HL-60/S4 treated with retinoic acid at 250 ng/mL for 4 days and 3 days (cell line): ENCODE measurements around the gene ZNF609.
"Not testable (repeated sequence)": the region's sequence is repeated elsewhere in the genome, so short reads cannot be mapped to it uniquely, and the experiment has no call there.

Source experiments
- in situ Hi-C: fragments of 300-500 bp; cut with MboI; formaldehyde crosslinking; loops from 2 replicates; pipeline ENCODE4 v1.7.0; 2022; ENCODE audit warnings: low sequenced_read_pairs

The ZNF609 gene

GRCh38 chr15:64614519-64614918, 154.1 kb downstream of the ZNF609 start:
- in situ Hi-C loops, result no loop called here

GRCh38 chr15:64617727-64618126, 157.3 kb downstream of the ZNF609 start:
- in situ Hi-C loops, result no loop called here

- in situ Hi-C loops, result no loop called here
Observed at GRCh38 chr15:64618138-64618537, 157.8 kb downstream of the ZNF609 start.

- in situ Hi-C loops, result no loop called here
Observed at GRCh38 chr15:64618540-64618939, 158.2 kb downstream of the ZNF609 start.

GRCh38 chr15:64619880-64620839, 159.8 kb downstream of the ZNF609 start:
- in situ Hi-C loops, result no loop called here

GRCh38 chr15:64621056-64621455, 160.7 kb downstream of the ZNF609 start:
- in situ Hi-C loops, result no loop called here

GRCh38 chr15:64622410-64623260, 162.3 kb downstream of the ZNF609 start:
- in situ Hi-C loops, result no loop called here

GRCh38 chr15:64623347-64623996, 163.1 kb downstream of the ZNF609 start:
- in situ Hi-C loops, result no loop called here

GRCh38 chr15:64624242-64624641, 163.9 kb downstream of the ZNF609 start:
- in situ Hi-C loops, result no loop called here

- in situ Hi-C loops, result no loop called here
Observed at GRCh38 chr15:64629063-64629462, 168.7 kb downstream of the ZNF609 start.

GRCh38 chr15:64630396-64631107, 170.2 kb downstream of the ZNF609 start:
- in situ Hi-C loops, result no loop called here

- in situ Hi-C loops, result not testable (repeated sequence)
Observed at GRCh38 chr15:64632639-64633038, 172.3 kb downstream of the ZNF609 start.

- in situ Hi-C loops, result no loop called here
Observed at GRCh38 chr15:64633332-64633731, 173.0 kb downstream of the ZNF609 start.

GRCh38 chr15:64634027-64634426, 173.6 kb downstream of the ZNF609 start:
- in situ Hi-C loops, result no loop called here

GRCh38 chr15:64634576-64635498, 174.5 kb downstream of the ZNF609 start:
- in situ Hi-C loops, result no loop called here

GRCh38 chr15:64635499-64636495, 175.4 kb downstream of the ZNF609 start:
- in situ Hi-C loops, result no loop called here

- in situ Hi-C loops, result no loop called here
Observed at GRCh38 chr15:64636556-64636955, 176.2 kb downstream of the ZNF609 start.

GRCh38 chr15:64637412-64637811, 177.0 kb downstream of the ZNF609 start:
- in situ Hi-C loops, result no loop called here
